Panc1 (cell line): ENCODE measurements around the gene KDM4B.

Source experiments
- CTCF ChIP-seq: fragments of 450-650 bp; IDR thresholded peaks from 2 replicates; pipeline ENCODE4 v1.5.1; 2017; ENCODE audit warnings: mild to moderate bottlenecking
- POLR2AphosphoS5 ChIP-seq: IDR thresholded peaks from 2 replicates; pipeline ENCODE4 v1.6.1; 2012; ENCODE audit warnings: mild to moderate bottlenecking, low read depth, low read length, moderate library complexity
- REST ChIP-seq, 2 experiments: IDR thresholded peaks; 2 replicates each; pipeline ENCODE4 v1.6.1; 2011 to 2012; ENCODE audit warnings: low read depth in 2 of 2, control low read depth in 1 of 2, low read length in 1 of 2, mild to moderate bottlenecking in 1 of 2, moderate library complexity in 1 of 2; ENCODE audit not compliant: insufficient read depth in 1 of 2
- SIN3A ChIP-seq: IDR thresholded peaks from 2 replicates; pipeline ENCODE4 v1.6.1; 2012; ENCODE audit warnings: low read depth, mild to moderate bottlenecking, low read length, moderate library complexity, borderline replicate concordance; ENCODE audit not compliant: insufficient read depth

- TF ChIP-seq CTCF: no peak
- no peak for TF ChIP-seq REST (IDR thresholded peaks at IDR 0.05; ENCODE audit: insufficient read depth in 1 of 2, low read depth in 2 of 2, low read length in 1 of 2)
- TF ChIP-seq POLR2AphosphoS5: no peak
- no peak for TF ChIP-seq SIN3A
Observed at GRCh38 chr19:5072115-5072514, 103.2 kb downstream of the KDM4B start.
